ENCODE measurements around the gene NPIPB6.

The NPIPB6 gene

GRCh38 chr16:28321700-28322411, 41.5 kb downstream of the NPIPB6 start:
- no peak for DNase-seq

DNA sequence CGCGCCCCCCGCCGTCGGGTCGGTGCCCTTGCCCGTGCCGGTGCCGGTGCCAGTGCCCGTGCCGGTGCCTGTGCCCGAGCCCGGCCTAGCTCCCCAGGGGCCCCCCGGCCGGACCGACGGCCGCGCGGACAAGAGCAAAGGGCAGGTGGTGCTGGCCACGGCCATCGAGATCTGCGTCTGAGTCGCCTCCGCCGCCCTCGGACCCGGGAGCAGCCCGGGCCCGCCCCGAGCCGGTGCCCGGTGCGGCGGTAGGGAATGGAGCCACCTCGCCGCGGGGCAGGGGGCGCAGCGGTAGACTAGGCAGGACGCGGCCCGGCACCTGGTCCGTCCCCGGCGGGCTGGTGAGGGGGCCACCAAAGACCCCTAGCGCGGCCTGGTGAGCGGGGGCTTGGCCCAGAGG, 42.6 kb downstream of the NPIPB6 start:
- no peak for DNase-seq

DNA sequence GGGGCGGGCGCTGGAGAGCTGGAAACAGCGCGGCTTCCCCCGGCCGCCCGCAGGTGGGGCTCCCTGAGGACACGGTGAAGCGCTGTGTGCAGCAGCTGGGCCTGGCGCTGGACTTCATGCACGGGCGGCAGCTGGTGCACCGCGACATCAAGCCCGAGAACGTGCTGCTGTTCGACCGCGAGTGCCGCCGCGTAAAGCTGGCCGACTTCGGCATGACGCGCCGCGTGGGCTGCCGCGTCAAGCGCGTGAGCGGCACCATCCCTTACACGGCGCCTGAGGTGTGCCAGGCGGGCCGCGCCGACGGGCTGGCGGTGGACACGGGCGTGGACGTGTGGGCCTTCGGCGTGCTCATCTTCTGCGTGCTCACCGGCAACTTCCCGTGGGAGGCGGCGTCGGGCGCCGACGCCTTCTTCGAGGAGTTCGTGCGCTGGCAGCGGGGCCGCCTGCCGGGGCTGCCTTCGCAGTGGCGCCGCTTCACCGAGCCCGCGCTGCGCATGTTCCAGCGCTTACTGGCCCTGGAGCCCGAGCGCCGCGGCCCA, 43.2 kb downstream of the NPIPB6 start:
- DNase-seq: no peak

DNA sequence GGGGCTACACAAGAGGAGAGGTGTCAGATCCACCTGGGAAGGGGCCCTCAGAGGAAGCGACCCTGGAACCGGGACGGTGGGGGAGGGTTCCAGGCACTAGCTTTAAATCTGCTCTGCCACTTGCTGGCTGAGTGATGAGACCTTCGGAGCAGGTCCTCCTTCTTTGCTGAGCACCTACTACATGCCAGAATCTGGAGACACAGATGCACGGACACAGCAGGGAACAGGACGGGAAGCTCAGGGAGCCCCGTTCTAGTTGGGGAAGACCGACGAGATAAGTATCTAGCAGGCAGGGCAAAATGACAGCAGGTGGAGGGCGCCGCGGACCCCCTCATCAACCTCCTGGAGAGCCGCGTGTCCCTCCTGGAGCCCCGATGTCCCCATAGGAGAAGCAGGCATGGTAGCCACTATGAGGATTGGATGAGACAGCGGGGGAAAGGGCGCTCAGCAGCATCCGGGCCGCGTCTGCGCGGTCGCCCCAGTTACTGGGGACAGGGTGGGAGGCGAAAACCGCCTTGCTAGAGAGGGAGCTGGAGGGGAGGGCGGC, 43.8 kb downstream of the NPIPB6 start:
- DNase-seq: no peak

DNA sequence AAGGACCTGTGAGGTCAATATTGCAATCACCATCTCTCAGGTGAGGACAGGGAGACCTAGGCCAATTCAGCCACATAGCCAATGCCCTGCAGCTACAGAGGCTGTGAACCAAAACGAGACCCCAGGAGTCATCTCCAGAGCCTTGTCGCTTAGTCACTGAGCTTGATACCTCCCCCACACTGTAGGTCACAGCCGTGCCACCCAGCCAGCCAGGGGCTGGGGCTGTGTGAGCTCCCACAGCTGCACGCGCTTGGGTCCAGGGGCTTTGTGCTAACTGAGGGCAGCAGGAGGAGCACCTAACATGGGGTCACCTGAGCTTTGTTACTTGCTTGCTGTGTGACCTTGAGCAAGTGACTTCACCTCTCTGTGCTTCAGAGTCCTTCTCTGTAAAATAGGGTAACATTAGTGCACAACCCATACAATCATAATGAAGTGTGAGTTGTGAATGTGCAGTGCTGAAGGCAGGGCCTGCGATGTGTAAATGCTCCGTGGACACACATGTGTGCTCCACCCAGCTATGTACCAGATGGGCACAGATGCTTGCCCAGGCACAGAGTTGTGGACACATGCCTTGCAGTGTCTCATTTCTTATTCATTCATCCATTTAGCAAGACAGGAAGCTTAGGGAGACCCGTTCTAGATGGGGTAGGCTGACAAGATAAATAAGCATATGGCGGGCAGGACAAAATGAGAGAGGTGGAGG, 45.1 kb downstream of the NPIPB6 start:
- DNase-seq: no peak

DNA sequence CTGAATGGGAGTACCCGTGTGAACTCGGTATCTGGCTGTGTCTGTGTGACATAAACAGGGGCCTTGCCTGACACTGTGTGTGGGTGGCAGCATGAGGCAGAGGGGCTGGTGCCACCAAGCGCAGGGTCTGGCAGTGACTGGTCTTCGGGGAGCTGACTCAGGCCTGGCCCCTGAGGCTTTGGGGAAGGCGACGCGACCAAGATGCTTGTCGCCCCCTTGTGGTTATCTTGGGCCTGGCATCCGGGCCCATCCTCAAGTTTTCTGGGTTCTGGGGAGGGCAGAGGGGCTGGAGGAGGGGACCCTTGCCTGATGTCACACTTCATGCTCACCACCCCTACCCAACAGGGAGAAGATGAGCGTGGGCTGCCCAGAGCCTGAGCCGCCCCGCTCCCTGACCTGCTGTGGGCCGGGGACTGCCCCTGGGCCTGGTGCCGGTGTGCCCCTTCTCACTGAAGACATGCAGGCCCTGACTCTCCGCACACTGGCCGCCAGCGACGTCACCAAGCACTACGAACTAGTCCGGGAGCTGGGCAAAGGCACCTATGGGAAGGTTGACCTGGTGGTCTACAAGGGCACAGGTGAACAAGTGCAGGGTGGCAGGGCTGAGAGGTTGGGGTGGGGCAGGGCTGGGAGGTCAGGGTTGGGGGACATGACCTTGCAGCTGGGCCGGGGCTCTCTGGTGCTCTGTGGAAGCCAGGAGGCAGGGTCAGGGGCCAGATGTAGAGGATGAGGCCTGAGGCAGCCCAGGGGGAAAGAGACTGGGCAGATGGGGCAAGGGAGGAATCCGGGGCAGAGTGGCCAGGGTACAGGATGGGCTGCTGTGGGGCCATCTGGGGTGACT, 46.0 kb downstream of the NPIPB6 start:
- peak; percentile 37 for DNase-seq

GRCh38 chr16:28316054-28316453, 47.3 kb downstream of the NPIPB6 start:
- DNase-seq: no peak

GRCh38 chr16:28313587-28313986, 49.7 kb downstream of the NPIPB6 start:
- DNase-seq: no peak

DNA sequence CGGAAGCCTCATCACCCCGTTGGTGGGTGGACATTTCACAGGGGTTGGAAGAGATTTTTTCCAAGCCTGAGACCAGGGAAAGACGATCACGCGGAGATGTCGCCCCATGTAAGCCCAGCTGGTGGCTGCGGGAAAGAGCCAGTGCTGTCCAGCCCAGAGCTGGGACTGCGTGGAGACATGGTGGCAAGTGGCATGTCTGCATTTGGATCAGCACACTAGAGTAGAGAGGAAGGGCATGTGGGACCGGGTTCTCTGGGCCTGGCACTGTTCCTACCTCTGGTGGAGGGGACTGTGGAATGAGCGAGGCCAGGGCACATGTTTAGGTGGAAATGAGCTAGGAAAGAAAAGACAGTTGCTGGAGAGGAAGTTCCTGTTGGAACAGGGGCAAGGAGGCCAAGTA, 51.0 kb downstream of the NPIPB6 start:
- no peak for DNase-seq

DNA sequence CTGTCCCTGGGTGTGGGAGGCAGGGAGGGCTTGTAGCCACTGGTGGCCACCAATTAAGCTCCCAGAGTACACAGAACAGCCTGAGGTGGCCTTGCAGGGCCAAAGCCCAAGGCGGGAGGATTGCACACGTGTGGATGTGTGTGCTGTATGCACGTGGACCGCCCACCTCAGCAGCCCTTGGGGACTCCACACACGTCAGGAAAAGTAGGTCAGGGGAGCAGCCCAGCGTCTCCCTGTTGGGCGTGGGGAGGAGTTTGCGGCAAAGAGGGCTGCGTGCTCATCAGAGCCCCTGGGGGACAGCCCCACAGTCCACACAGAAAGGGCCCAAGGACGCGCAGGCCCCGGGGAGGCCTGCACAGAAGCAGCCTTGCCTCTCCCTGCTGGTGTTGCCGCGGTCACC, 51.4 kb downstream of the NPIPB6 start:
- no peak for DNase-seq

DNA sequence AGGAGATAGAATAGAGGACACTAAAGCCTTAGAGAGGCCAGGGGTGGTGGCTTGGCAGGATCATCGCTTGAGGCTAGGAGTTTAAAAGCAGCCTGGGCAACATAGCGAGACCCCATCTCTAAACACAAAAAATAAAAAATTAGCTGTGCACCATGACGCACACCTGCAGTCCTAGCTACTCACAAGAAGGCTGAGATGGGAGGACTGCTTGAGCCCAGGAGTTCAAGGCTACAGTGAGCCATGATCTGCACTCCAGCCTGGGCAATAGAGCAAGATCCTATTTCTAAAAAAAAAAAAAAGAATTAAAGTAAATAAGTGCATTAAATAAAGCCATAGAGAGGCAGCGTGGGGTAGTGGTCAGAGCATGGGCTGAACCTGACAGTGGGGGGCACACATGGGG, 51.9 kb downstream of the NPIPB6 start:
- no peak for DNase-seq

DNA sequence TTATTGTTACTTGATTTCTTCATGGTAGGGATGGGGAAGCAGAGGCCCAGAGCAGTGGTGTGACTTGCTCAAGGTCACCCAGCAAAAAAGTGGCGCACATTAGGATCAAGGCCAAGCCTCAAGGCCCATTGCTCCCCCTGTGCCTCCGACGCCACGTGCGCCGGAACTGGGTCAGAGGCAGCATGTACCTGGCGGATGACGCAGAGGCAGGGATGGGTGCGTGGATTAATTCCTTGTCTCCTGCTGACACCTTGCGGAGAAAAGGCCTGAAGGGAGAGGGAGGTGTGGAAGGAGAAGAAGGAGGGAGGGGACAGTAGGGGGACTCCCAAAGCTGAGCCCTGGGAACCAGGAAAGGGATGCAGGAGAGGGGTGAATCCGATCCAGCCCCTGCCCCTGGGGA, 52.5 kb downstream of the NPIPB6 start:
- no peak for DNase-seq

DNA sequence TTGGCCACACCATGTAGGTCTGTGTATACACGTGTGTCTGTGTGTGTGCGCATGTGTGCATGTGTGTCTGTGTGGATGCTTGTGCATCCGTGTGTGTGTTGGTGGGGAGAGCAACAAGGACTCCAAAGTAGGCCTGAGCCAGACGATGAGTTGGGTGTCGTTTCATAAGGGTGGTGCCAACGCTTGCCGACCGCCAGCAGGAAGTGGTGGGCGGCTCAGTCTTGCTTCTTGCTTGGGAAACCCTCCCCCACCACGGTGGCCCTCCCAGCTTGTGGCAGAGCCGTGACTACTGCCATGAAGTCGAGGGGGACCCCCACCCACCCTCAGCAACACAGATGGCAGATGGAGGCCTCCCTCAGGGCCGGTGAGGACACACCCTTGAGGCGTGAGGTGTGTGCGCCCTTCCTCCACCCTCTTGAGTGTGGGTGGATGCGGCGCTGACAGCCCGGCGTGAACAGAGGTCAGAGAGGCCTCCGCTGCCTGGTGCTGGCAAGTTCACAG, 53.4 kb downstream of the NPIPB6 start:
- peak; percentile 22 for DNase-seq

DNA sequence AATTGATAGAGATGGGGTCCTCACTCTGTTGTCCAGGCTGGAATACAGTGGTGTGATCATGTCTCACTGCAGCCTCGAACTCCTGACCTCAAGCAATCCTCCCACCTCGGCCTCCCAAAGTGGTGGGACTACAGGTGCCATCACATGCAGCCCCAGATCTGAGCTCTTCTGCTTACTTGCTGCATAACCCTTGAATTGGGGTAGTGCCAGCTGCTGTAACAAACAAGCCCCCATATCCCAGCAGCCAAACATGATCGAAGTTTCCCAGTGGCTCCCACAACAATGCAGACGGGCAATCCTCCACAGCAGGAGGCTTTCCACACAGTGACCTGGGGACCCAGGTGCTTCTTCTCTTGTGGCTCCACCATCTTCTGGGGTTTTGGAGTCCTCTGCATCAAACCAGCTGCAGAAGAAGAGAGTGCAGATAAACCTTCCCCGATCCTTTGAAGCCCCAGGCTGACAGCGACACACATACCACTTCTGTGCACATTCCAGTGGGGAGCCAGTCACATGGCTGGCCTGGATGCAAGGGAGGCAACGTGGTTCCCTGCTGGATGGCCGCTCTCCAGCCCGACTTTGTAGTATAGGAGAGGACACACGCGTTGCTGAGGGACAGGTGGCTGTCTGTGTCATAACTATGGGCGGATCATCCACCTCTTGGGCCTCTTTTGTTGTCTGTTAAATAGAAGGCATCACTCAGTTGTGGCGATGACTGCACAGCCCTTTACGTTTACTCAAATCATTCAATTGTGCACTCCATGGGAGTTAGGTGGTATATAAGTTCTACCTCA, 54.3 kb downstream of the NPIPB6 start:
- DNase-seq: no peak

- no peak for DNase-seq
Observed at GRCh38 chr16:28307936-28308335, 55.4 kb downstream of the NPIPB6 start.

- peak; percentile 6 for DNase-seq
Observed at GRCh38 chr16:28304214-28304613, 59.1 kb downstream of the NPIPB6 start.

GRCh38 chr16:28303132-28303531, 60.2 kb downstream of the NPIPB6 start:
- no peak for DNase-seq

- no peak for DNase-seq
Observed at GRCh38 chr16:28301620-28302019, 61.7 kb downstream of the NPIPB6 start.

DNA sequence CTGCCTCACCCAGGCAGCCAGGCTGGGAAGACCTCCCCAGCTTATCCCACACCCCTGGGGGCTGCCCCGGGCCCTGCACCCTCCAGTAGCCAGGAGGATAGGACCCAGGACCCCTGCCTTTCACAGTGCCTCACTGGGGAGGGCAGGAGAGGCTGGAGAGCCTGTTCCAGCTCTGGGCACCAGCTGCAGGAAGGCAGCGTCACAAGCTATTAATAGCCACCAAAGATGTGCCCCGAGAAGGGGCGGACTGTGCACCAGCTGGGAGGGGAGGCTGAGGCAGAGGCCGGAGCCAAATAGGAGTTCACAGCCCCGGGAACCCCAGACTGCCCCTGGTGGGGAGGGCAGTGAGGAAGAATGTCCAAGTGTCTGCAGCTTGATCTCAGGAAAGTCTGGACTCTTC, 62.2 kb downstream of the NPIPB6 start:
- DNase-seq: no peak

DNA sequence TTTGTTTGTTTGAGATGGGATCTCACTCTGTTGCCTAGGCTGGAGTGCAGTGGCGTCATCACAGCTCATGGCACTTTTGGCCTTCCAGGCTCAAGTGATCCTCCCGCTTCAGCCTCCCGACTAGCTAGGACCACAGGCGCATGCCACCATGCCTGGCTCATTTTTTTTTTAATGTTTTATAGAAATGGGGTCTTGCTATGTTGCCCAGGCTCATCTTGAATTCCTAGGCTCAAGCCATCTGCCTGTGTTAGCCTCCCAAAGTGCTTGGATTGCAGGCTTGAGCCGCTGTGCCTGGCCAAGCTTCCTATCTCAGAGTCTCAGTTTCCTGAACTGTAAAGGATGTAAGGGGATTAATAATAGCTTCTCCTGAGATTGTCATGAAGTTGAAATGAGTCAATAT, 63.0 kb downstream of the NPIPB6 start:
- no peak for DNase-seq

- DNase-seq: no peak
Observed at GRCh38 chr16:28298511-28298878, 64.8 kb downstream of the NPIPB6 start.

GRCh38 chr16:28297784-28298510, 65.4 kb downstream of the NPIPB6 start:
- no peak for DNase-seq

Data from MV-4-11 (cell line).